K562 (cell line): ENCODE results near the gene FKBP8. TPM values are rescaled to one million over a fixed set of nuclear protein-coding genes. Genes with fewer than 3 reads are reported as not detected.
A peak's percentile ranks its signal among the peaks of the same experiment; 100 is the strongest.

Experiments used
- MLLT1 ChIP-seq, 2 experiments: fragments of 450-650 bp; IDR thresholded peaks; 2 replicates each; pipeline ENCODE4 v1.6.1; 2016
- NFXL1 ChIP-seq: fragments of 450-650 bp; formaldehyde crosslinking; IDR thresholded peaks from 2 replicates; pipeline ENCODE4 v1.4.0; 2021; ENCODE audit warnings: mild to moderate bottlenecking
- PHF8 ChIP-seq: fragments of 200-600 bp; sonication (generic); IDR thresholded peaks from 2 replicates; pipeline ENCODE4 v1.6.1; 2012; ENCODE audit warnings: mixed run types, mild to moderate bottlenecking, inconsistent platforms, low read length, moderate library complexity, borderline replicate concordance
- SIN3A ChIP-seq, 2 experiments: fragments of 150-350 bp in 1 of 2; IDR thresholded peaks; 2 replicates each; pipeline ENCODE4 v1.6.1; 2011 to 2016; ENCODE audit warnings: borderline replicate concordance in 2 of 2, low read depth in 2 of 2, low read length in 2 of 2, mild to moderate bottlenecking in 2 of 2, moderate library complexity in 2 of 2; ENCODE audit not compliant: control insufficient read depth in 1 of 2
- SMARCE1 ChIP-seq: fragments of 450-650 bp; IDR thresholded peaks from 2 replicates; pipeline ENCODE4 v1.7.1; 2016; ENCODE audit warnings: mild to moderate bottlenecking
- THRB ChIP-seq: fragments of 450-650 bp; formaldehyde crosslinking; conservative IDR thresholded peaks from 2 replicates; pipeline ENCODE4 v1.4.0; 2022; ENCODE audit warnings: mild to moderate bottlenecking, missing genetic modification characterization
- ZNF592 ChIP-seq: fragments of 450-650 bp; IDR thresholded peaks from 2 replicates; pipeline ENCODE4 v1.6.1; 2017; ENCODE audit warnings: antibody characterized with exemption, mild to moderate bottlenecking
- ZNF766 ChIP-seq: fragments of 200-800 bp; sonication (Bioruptor generic); conservative IDR thresholded peaks from 2 replicates; pipeline ENCODE4 v1.6.1; 2016; ENCODE audit warnings: missing genetic modification characterization, missing compliant biosample characterization
- polyA plus RNA-seq, 8 experiments: library from polyadenylated mRNA; depleted of rRNA in 4 of 8; stranded (reverse) in 5 of 8; unstranded in 3 of 8; fragments of >200 nt; fragmentation: Nextera tagmentation in 2 of 8; fragmentation: Illumina TruSeq in 1 of 8; extraction: Ambion mirVana in 2 of 8; extraction: Trizol in 1 of 8; gene quantifications; 2 replicates each; pipeline versions ENCODE4 v1.2.1 to v1.2.3, GENCODE V29; 2011 to 2014; ENCODE audit warnings: inconsistent platforms in 1 of 8, missing spikeins in 1 of 8
- total RNA-seq, 7 experiments: library from RNA; depleted of rRNA in 6 of 7; stranded (reverse); fragments of >200 nt in 6 of 7; fragmentation: Illumina TruSeq in 2 of 7; extraction: Trizol in 2 of 7; gene quantifications; 2 replicates each; pipeline versions ENCODE4 v1.2.1 to v1.2.3, GENCODE V29; 2011 to 2021; ENCODE audit warnings: low replicate concordance in 1 of 7
- TF ChIP-seq, protein P1 (sequence below): fragments of 450-650 bp; IDR thresholded peaks from 2 replicates; pipeline ENCODE4 v1.6.1; 2016; ENCODE audit warnings: low read depth

FKBP8 gene
- total and polyA plus RNA-seq, 9 of the 15 experiments (the other 6 are each of a cell fraction or from before 2014, with no cell fraction given), result 0.46 to 236 (median 104) TPM

- TF ChIP-seq, protein P1, sequence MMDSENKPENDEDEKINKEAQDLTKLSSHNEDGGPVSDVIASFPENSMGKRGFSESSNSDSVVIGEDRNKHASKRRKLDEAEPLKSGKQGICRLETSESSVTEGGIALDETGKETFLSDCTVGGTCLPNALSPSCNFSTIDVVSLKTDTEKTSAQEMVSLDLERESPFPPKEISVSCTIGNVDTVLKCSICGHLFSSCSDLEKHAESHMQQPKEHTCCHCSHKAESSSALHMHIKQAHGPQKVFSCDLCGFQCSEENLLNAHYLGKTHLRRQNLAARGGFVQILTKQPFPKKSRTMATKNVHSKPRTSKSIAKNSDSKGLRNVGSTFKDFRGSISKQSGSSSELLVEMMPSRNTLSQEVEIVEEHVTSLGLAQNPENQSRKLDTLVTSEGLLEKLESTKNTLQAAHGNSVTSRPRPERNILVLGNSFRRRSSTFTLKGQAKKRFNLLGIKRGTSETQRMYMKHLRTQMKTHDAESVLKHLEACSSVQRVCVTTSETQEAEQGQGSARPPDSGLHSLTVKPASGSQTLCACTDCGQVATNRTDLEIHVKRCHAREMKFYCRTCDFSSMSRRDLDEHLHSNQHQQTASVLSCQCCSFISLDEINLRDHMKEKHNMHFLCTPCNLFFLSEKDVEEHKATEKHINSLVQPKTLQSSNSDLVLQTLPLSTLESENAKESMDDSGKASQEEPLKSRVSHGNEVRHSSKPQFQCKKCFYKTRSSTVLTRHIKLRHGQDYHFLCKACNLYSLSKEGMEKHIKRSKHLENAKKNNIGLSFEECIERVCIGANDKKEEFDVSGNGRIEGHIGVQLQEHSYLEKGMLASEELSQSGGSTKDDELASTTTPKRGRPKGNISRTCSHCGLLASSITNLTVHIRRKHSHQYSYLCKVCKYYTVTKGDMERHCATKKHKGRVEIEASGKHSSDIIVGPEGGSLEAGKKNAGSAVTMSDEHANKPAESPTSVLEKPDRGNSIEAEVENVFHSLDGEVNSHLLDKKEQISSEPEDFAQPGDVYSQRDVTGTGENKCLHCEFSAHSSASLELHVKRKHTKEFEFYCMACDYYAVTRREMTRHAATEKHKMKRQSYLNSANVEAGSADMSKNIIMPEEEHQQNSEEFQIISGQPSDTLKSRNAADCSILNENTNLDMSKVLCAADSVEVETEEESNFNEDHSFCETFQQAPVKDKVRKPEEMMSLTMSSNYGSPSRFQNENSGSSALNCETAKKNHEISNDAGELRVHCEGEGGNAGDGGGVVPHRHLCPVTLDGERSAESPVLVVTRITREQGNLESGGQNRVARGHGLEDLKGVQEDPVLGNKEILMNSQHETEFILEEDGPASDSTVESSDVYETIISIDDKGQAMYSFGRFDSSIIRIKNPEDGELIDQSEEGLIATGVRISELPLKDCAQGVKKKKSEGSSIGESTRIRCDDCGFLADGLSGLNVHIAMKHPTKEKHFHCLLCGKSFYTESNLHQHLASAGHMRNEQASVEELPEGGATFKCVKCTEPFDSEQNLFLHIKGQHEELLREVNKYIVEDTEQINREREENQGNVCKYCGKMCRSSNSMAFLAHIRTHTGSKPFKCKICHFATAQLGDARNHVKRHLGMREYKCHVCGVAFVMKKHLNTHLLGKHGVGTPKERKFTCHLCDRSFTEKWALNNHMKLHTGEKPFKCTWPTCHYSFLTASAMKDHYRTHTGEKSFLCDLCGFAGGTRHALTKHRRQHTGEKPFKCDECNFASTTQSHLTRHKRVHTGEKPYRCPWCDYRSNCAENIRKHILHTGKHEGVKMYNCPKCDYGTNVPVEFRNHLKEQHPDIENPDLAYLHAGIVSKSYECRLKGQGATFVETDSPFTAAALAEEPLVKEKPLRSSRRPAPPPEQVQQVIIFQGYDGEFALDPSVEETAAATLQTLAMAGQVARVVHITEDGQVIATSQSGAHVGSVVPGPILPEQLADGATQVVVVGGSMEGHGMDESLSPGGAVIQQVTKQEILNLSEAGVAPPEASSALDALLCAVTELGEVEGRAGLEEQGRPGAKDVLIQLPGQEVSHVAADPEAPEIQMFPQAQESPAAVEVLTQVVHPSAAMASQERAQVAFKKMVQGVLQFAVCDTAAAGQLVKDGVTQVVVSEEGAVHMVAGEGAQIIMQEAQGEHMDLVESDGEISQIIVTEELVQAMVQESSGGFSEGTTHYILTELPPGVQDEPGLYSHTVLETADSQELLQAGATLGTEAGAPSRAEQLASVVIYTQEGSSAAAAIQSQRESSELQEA, result 0 out of 2 replicates have a peak, but pooled peaks have one; percentile 29
- TF ChIP-seq THRB (CRISPR knock-in tag) (0 out of 2 replicates have a peak, but pooled peaks have one; percentile 57), ZNF766 (CRISPR knock-in tag) (no peak), MLLT1 (IDR thresholded peaks at IDR 0.05) (no peak), SIN3A (IDR thresholded peaks at IDR 0.05; ENCODE audit: borderline replicate concordance in 2 of 2, control insufficient read depth in 1 of 2, low read depth in 2 of 2, low read length in 2 of 2) (no peak; a peak in 1 of 4 replicates), SMARCE1 (peak; percentile 56; the same call in 1 of the 2 replicates), PHF8 (peak; percentile 12; the same call in 1 of the 2 replicates), ZNF592 (peak; percentile 71; the same call in 1 of the 2 replicates), NFXL1 (no peak)
These were observed 44.7 kb upstream of the FKBP8 start (continued) for GRCh38 chr19:18587962-18588610.
